SK-N-SH (cell line): ENCODE measurements around the gene TFEB. TPM values are rescaled to one million over a fixed set of nuclear protein-coding genes. Genes with fewer than 3 reads are reported as not detected.

Experiments
- CTCF ChIA-PET: fragments of 300-600, 350-600 bp; formaldehyde crosslinking; extraction: SDS; loops from one replicate; lab custom pipeline; 2021; lab: Yijun Ruan, JAX
- POLR2A ChIA-PET: fragments of 350-600 bp; sonication (Branson Sonifier 250); formaldehyde crosslinking; extraction: SDS; loops from one replicate; lab custom pipeline; 2020; ENCODE audit warnings: antibody characterized with exemption, inconsistent platforms; lab: Yijun Ruan, JAX
- DNase-seq: peaks from one replicate; pipeline ENCODE4 v3.0.0; 2012
- H2AFZ ChIP-seq: fragments of 200-600 bp; sonication (generic); 2 replicates; pipeline ENCODE4 v1.8.1; 2016; ENCODE audit warnings: antibody characterized with exemption, mild to moderate bottlenecking, low read depth
- H3F3A ChIP-seq: fragments of 200-600 bp; sonication (generic); replicated peaks from 2 replicates; pipeline ENCODE3; 2016; ENCODE audit warnings: antibody characterized with exemption, mild to moderate bottlenecking; ENCODE audit not compliant: insufficient read depth
- H3K27ac ChIP-seq, 2 experiments: fragments of 200-500 bp in 1 of 2; fragments of 200-600 bp in 1 of 2; sonication (Bioruptor generic) in 1 of 2; sonication (generic), shearing (Covaris generic) in 1 of 2; 2 replicates each; pipeline versions ENCODE4 v1.5.1 to v1.6.1; 2014 to 2016; ENCODE audit warnings: low read depth in 2 of 2, inconsistent platforms in 1 of 2, low read length in 1 of 2, mild to moderate bottlenecking in 1 of 2, mixed read lengths in 1 of 2
- H3K27me3 ChIP-seq: fragments of 200-600 bp; sonication (generic), shearing (Covaris generic); 2 replicates; pipeline ENCODE4 v1.6.1; 2016; ENCODE audit warnings: mixed run types; ENCODE audit not compliant: insufficient read depth
- H3K36me3 ChIP-seq, 2 experiments: fragments of 200-500 bp in 1 of 2; fragments of 200-600 bp in 1 of 2; sonication (Bioruptor generic) in 1 of 2; sonication (generic) in 1 of 2; replicated peaks in 1 of 2; 2 replicates each; pipeline versions ENCODE3 to v1.5.1; 2014 to 2016; ENCODE audit warnings: low read length in 1 of 2, mild to moderate bottlenecking in 1 of 2; ENCODE audit not compliant: insufficient read depth in 2 of 2, control insufficient read depth in 1 of 2
- H3K4me1 ChIP-seq, 2 experiments: fragments of 200-500 bp in 1 of 2; fragments of 200-600 bp in 1 of 2; sonication (Bioruptor generic) in 1 of 2; sonication (generic), shearing (Covaris generic) in 1 of 2; 2 replicates each; pipeline versions ENCODE4 v1.5.1 to v1.6.1; 2014 to 2016; ENCODE audit warnings: low read depth in 1 of 2, low read length in 1 of 2, mixed run types in 1 of 2; ENCODE audit not compliant: insufficient read depth in 2 of 2, control insufficient read depth in 1 of 2
- H3K4me2 ChIP-seq: fragments of 200-600 bp; sonication (generic), shearing (Covaris generic); 2 replicates; pipeline ENCODE4 v1.6.1; 2017; ENCODE audit warnings: mixed run types
- H3K4me3 ChIP-seq, 2 experiments: fragments of 200-500 bp in 1 of 2; fragments of 200-600 bp in 1 of 2; sonication (Bioruptor generic) in 1 of 2; sonication (generic), shearing (Covaris generic) in 1 of 2; 2 replicates each; pipeline versions ENCODE4 v1.5.1 to v1.8.1; 2014 to 2016; ENCODE audit warnings: low read depth in 2 of 2, inconsistent platforms in 1 of 2, low read length in 1 of 2, mild to moderate bottlenecking in 1 of 2, mixed read lengths in 1 of 2, moderate library complexity in 1 of 2
- H3K79me2 ChIP-seq: fragments of 200-600 bp; sonication (generic); 2 replicates; pipeline ENCODE4 v1.8.1; 2017; ENCODE audit warnings: mild to moderate bottlenecking; ENCODE audit not compliant: insufficient read depth
- H3K9ac ChIP-seq: fragments of 200-600 bp; sonication (generic); 2 replicates; pipeline ENCODE4 v1.6.1; 2017; ENCODE audit warnings: mixed run types
- H3K9me2 ChIP-seq: fragments of 200-600 bp; sonication (generic); 2 replicates; pipeline ENCODE4 v1.6.1; 2017; ENCODE audit warnings: mixed run types
- H3K9me3 ChIP-seq: fragments of 200-600 bp; sonication (generic); 2 replicates; pipeline ENCODE4 v1.6.1; 2017; ENCODE audit warnings: mixed run types, mild to moderate bottlenecking, moderate library complexity
- H4K20me1 ChIP-seq: fragments of 200-600 bp; sonication (generic); 2 replicates; pipeline ENCODE4 v1.6.1; 2017; ENCODE audit warnings: mild to moderate bottlenecking, mixed run types; ENCODE audit not compliant: insufficient read depth
- ELF1 ChIP-seq: IDR thresholded peaks from 2 replicates; pipeline ENCODE4 v1.4.0; 2012
- EP300 ChIP-seq, 2 experiments: IDR thresholded peaks; 2 replicates each; pipeline versions ENCODE4 v1.4.0 to v1.6.1; 2012; ENCODE audit warnings: borderline replicate concordance in 1 of 2, low read depth in 1 of 2, low read length in 1 of 2
- EZH2phosphoT487 ChIP-seq: fragments of 200-600 bp; sonication (generic); IDR thresholded peaks from 2 replicates; pipeline ENCODE4 v1.6.1; 2017; ENCODE audit warnings: low read depth, mixed run types, mild to moderate bottlenecking, antibody characterized with exemption, moderate library complexity, borderline replicate concordance
- FOXJ3 ChIP-seq: sonication (generic); formaldehyde crosslinking; IDR thresholded peaks from 2 replicates; pipeline ENCODE4 v1.5.1; 2020; ENCODE audit warnings: mild to moderate bottlenecking, missing genetic modification reagents
- MEF2A ChIP-seq: IDR thresholded peaks from 2 replicates; pipeline ENCODE4 v1.4.0; 2012; ENCODE audit warnings: low read depth, borderline replicate concordance
- RAD21 ChIP-seq: IDR thresholded peaks from 2 replicates; pipeline ENCODE4 v1.6.1; 2012; ENCODE audit warnings: mild to moderate bottlenecking, low read length
- RCOR1 ChIP-seq: fragments of 150-350 bp; IDR thresholded peaks from 2 replicates; pipeline ENCODE4 v1.6.1; 2017; ENCODE audit warnings: antibody characterized with exemption, low read length
- RFX5 ChIP-seq: IDR thresholded peaks from 2 replicates; pipeline ENCODE4 v1.6.1; 2012; ENCODE audit warnings: mild to moderate bottlenecking, improper control_type of control experiment, low read length
- SIN3A ChIP-seq: IDR thresholded peaks from 2 replicates; pipeline ENCODE4 v1.6.1; 2012; ENCODE audit warnings: low read depth, mild to moderate bottlenecking, low read length, moderate library complexity, borderline replicate concordance
- TAF1 ChIP-seq: IDR thresholded peaks from 2 replicates; pipeline ENCODE4 v1.6.1; 2012; ENCODE audit warnings: low read depth, mild to moderate bottlenecking, low read length, moderate library complexity, borderline replicate concordance
- YY1 ChIP-seq: IDR thresholded peaks from 2 replicates; pipeline ENCODE4 v1.4.0; 2012; ENCODE audit warnings: low read depth, mild to moderate bottlenecking
- WGBS: methylation state at CpG from one replicate; pipeline ENCODE4 v1.1.6; 2017; ENCODE audit warnings: low lambda C conversion rate; 5-methylcytosine and 5-hydroxymethylcytosine counted together
- polyA plus RNA-seq, 3 experiments: library from polyadenylated mRNA; depleted of rRNA; stranded (reverse); fragments of >200 nt; gene quantifications; 2 replicates each; pipeline ENCODE4 v1.2.3, GENCODE V29; 2012
- TF ChIP-seq, protein P1 (sequence below): IDR thresholded peaks from 2 replicates; pipeline ENCODE4 v1.6.1; 2012; ENCODE audit warnings: mild to moderate bottlenecking, low read depth, low read length, moderate library complexity
- TF ChIP-seq, protein P2 (sequence below): IDR thresholded peaks from 2 replicates; pipeline ENCODE4 v1.4.0; 2012; ENCODE audit warnings: low read depth, borderline replicate concordance
- TF ChIP-seq, protein P3 (sequence below): IDR thresholded peaks from 2 replicates; pipeline ENCODE4 v1.4.0; 2012; ENCODE audit warnings: low read depth, borderline replicate concordance
- TF ChIP-seq, protein P4 (sequence below): fragments of 150-350 bp; IDR thresholded peaks from 2 replicates; pipeline ENCODE4 v1.6.1; 2017; ENCODE audit warnings: antibody characterized with exemption, low read length, low read depth, borderline replicate concordance

TFEB gene
- polyA plus RNA-seq, 1 of the 3 experiments (the other 2 are of a cell fraction) = 6.2 TPM

DNA sequence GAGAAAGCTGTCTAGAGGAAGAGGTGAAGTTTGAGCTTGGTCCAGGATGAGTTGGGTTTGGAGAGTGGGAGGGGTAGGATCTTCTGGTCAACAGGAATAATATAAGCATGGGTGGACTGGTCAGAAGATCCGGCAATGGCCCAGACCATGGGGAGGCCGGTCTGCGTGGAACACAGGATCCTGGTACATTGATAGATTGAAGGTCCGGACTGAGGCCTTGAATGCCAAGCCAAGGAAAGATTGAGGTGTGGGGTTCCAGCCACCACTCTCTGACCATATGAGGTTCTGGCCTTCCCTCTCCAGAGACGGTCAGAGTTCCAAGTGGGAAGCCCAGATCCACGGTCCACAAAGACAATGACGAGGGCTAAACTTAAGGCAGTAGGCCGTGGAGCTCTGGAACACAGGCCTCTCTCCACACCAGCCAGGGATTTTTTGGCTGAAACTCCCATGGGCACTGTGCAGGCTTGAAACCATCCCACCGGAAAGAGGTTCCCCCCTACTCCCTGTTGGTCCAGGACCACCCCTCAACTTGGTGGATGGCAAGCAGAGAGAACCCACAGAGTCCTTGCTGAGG, 94.0 kb downstream of the TFEB start (continued):
- TF ChIP-seq TAF1 (no peak), FOXJ3 (CRISPR knock-in tag) (no peak)
- TF ChIP-seq, protein P1, sequence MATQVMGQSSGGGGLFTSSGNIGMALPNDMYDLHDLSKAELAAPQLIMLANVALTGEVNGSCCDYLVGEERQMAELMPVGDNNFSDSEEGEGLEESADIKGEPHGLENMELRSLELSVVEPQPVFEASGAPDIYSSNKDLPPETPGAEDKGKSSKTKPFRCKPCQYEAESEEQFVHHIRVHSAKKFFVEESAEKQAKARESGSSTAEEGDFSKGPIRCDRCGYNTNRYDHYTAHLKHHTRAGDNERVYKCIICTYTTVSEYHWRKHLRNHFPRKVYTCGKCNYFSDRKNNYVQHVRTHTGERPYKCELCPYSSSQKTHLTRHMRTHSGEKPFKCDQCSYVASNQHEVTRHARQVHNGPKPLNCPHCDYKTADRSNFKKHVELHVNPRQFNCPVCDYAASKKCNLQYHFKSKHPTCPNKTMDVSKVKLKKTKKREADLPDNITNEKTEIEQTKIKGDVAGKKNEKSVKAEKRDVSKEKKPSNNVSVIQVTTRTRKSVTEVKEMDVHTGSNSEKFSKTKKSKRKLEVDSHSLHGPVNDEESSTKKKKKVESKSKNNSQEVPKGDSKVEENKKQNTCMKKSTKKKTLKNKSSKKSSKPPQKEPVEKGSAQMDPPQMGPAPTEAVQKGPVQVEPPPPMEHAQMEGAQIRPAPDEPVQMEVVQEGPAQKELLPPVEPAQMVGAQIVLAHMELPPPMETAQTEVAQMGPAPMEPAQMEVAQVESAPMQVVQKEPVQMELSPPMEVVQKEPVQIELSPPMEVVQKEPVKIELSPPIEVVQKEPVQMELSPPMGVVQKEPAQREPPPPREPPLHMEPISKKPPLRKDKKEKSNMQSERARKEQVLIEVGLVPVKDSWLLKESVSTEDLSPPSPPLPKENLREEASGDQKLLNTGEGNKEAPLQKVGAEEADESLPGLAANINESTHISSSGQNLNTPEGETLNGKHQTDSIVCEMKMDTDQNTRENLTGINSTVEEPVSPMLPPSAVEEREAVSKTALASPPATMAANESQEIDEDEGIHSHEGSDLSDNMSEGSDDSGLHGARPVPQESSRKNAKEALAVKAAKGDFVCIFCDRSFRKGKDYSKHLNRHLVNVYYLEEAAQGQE = no peak

DNA sequence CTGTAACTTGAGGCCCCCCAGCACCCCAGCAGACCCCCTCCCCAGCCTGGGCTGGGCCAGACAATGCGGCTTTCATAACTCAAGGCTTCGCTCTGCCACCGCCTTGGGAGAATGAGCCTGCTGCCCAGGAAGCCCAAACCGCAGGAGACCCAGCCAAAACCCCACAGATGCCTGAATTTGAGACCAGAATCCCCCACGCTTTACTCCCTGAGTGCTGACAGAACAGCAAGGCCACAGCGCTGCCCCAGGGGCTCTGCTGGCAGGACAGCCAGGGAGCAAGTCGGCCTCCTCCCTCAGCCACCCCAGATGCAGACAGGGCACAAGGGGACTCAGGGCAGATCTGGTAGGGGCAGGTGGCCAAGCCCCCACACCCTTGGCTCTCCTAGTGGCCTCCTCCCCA, 95.0 kb downstream of the TFEB start:
- H2AFZ ChIP-seq = no peak overlapping the region
- H3K9ac ChIP-seq = no peak overlapping the region
- no peaks in the 10 kb centered on the region for H3F3A ChIP-seq
- H3K27ac ChIP-seq = no peak overlapping the region
- no peak for DNase-seq
- H3K4me1 ChIP-seq = peaks cover 4 to 31% of the 10 kb centered on the region in 2 experiments; a peak in 2 of 4 replicates
- ChIA-PET CTCF (interaction anchor here (0.7 to 1.3 kb wide), 5 partner anchors 11 to 266 kb away, joined by 3 to 4 read pairs (median 3); no protein-coding TSS in a partner anchor), POLR2A (no interaction called here)
- no peak overlapping the region for H3K4me2 ChIP-seq
- no peaks in the 10 kb centered on the region for H3K27me3 ChIP-seq
- 95% methylated on average over 6 of the region's 7 CpGs for WGBS
- no peaks in the 10 kb centered on the region for H3K9me2 ChIP-seq
- H3K4me3 ChIP-seq = no peak overlapping the region
- no peaks in the 10 kb centered on the region for H3K79me2 ChIP-seq
- H3K9me3 ChIP-seq = no peaks in the 10 kb centered on the region
- no peaks in the 10 kb centered on the region for H4K20me1 ChIP-seq
- H3K36me3 ChIP-seq = no peaks in the 10 kb centered on the region
- TF ChIP-seq EZH2phosphoT487 (no peak), RCOR1 (no peak), EP300 (IDR thresholded peaks at IDR 0.05; ENCODE audit: borderline replicate concordance in 1 of 2, low read depth in 1 of 2, low read length in 1 of 2) (no peak), RAD21 (no peak), ELF1 (no peak), SIN3A (no peak), RFX5 (no peak), MEF2A (no peak), YY1 (no peak), FOXJ3 (CRISPR knock-in tag) (no peak)
- TF ChIP-seq, protein P2, sequence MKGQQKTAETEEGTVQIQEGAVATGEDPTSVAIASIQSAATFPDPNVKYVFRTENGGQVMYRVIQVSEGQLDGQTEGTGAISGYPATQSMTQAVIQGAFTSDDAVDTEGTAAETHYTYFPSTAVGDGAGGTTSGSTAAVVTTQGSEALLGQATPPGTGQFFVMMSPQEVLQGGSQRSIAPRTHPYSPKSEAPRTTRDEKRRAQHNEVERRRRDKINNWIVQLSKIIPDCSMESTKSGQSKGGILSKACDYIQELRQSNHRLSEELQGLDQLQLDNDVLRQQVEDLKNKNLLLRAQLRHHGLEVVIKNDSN = no peak
- TF ChIP-seq, protein P3, sequence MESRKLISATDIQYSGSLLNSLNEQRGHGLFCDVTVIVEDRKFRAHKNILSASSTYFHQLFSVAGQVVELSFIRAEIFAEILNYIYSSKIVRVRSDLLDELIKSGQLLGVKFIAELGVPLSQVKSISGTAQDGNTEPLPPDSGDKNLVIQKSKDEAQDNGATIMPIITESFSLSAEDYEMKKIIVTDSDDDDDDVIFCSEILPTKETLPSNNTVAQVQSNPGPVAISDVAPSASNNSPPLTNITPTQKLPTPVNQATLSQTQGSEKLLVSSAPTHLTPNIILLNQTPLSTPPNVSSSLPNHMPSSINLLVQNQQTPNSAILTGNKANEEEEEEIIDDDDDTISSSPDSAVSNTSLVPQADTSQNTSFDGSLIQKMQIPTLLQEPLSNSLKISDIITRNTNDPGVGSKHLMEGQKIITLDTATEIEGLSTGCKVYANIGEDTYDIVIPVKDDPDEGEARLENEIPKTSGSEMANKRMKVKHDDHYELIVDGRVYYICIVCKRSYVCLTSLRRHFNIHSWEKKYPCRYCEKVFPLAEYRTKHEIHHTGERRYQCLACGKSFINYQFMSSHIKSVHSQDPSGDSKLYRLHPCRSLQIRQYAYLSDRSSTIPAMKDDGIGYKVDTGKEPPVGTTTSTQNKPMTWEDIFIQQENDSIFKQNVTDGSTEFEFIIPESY = no peak
- TF ChIP-seq, protein P4, sequence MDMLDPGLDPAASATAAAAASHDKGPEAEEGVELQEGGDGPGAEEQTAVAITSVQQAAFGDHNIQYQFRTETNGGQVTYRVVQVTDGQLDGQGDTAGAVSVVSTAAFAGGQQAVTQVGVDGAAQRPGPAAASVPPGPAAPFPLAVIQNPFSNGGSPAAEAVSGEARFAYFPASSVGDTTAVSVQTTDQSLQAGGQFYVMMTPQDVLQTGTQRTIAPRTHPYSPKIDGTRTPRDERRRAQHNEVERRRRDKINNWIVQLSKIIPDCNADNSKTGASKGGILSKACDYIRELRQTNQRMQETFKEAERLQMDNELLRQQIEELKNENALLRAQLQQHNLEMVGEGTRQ = no peak
- TF ChIP-seq, protein P1 = no peak
- TF ChIP-seq, all 33 proteins: peak for 0
